GM12864 (cell line): ENCODE measurements around the gene IL15.
"Not testable (repeated sequence)": the region's sequence is repeated elsewhere in the genome, so short reads cannot be mapped to it uniquely, and the experiment has no call there.

ENCODE experiments used
- DNase-seq: peaks from one replicate; pipeline ENCODE4 v3.0.0-alpha.2; 2011; ENCODE audit warnings: low read depth
- H3K4me3 ChIP-seq: 2 replicates; pipeline ENCODE4 v1.5.1; 2011; ENCODE audit warnings: mild to moderate bottlenecking, low read depth, low read length, control low read depth
- CTCF ChIP-seq: IDR thresholded peaks from 2 replicates; pipeline ENCODE4 v1.5.1; 2011; ENCODE audit warnings: low read depth, mild to moderate bottlenecking, moderate library complexity, low read length, control low read depth, inconsistent platforms; ENCODE audit errors: missing control alignments

Gene IL15

DNA sequence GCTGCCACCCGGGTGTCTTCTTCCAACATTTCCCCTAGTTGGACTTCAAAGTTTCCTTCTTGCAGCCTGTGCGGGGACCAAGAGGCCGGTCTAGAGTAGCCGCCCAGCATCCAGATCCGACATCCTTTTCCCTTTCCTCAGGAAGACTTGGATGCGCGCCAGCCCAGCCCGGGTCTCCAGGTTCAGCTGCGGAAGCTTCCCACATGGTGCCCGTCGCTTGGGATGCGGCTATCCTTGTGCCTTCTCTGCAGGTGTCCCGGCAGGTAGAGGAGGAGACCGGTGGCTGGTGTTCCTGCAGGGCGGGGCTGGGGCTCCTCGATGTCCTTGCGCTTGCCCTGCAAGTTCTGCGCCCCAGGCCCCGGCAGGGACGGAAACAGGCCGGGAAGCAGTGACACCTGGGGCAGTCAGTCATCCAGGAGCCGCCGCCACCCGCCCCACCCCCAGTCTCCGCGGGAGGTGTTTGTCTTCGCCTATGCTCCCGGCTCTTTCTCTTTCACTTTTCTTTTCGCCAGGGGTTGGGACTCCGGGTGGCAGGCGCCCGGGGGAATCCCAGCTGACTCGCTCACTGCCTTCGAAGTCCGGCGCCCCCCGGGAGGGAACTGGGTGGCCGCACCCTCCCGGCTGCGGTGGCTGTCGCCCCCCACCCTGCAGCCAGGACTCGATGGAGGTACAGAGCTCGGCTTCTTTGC, at the start of gene IL15:
Gene IL15, plus strand, starts transcription at position 502 of the 689 bp plus-strand sequence. CDS start 82,882 bp downstream, outside the sequence.
- no peak for DNase-seq
- H3K4me3 ChIP-seq, result peak within 1 kb of the TSS; percentile 98
- no peak for TF ChIP-seq CTCF

DNA sequence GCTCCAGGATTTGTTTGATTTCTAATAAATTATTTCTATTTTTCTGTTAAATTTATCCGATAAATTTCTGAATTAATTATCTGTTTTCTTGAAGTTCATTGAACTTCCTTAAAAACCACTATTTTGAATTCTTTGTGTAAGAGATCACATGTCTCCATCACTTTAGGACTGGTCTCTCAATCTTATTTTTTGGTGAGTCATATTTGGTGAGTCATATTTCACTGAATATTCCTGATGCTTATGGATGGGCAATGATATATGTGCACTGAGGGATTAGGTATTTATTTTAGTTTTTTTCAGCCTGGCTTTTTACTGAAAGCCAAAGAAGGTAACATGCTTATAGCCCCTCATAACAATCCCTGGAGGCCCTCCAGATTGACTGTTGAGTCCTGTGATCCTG, 48.5 kb upstream of the IL15 start:
- TF ChIP-seq CTCF, result no peak
- DNase-seq, result no peak
- no peak overlapping the region for H3K4me3 ChIP-seq

DNA sequence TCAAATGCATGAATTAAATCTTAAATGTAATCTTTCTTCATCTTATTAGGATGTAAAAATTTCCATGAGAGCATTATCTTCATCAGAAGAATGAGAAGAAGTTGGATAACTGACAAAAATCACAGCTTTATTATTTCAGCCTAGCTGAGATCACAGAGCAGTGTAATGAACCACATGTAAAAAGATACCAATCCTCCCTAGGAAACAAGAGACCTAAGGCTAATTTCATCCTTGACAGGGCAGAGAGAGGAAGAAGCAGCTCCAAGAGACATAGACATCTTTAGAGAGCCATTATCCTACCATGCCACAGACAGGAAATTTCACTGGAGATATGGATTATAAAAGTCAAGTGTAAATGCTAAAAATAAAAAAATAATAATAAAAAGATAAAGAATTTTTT, 40.9 kb upstream of the IL15 start:
- DNase-seq, result no peak
- no peak for TF ChIP-seq CTCF
- H3K4me3 ChIP-seq, result no peak overlapping the region

DNA sequence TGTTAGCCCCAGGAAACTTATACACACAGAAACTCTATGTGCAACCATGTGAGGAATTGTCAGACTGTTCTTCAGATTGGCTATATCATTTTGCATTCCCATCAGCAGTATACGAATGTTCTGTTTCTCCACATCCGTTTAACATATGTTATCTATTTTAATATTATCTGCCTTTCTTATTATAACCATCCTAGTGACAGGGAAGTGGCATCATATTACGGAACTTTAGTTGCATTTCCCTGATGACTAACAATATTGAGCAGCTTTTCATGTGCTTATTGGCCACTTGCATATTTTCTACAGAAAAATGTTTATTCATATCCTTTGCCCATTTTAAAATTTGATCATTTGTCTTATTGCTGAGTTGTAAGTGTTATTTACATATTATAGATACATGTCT, 36.5 kb upstream of the IL15 start:
- H3K4me3 ChIP-seq, result no peak overlapping the region
- TF ChIP-seq CTCF, result no peak
- DNase-seq, result no peak

GRCh38 chr4:141604683-141605082, 31.7 kb upstream of the IL15 start:
- DNase-seq, H3K4me3 ChIP-seq: not testable (repeated sequence)

GRCh38 chr4:141605425-141605856, 30.9 kb upstream of the IL15 start:
- TF ChIP-seq CTCF, result no peak
- no peak overlapping the region for H3K4me3 ChIP-seq
- DNase-seq, result no peak

DNA sequence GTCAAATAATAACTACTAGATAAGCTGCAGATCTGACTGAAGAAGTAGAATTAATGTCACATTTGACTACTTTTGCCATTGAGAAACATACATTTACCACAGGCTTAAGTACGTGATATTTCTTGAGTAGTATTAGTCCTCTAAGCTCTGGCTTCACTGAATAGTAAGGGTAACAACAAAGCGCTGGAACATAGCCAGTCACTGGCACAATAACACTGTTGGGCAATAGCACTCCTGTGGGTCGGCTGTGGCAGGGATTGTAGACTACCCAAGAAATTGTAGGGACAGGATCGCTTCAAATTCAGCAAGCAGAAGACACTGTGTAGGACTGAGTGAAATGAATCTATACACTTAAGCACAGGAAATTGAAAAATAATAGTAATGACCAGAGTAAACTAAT, 27.1 kb upstream of the IL15 start:
- no peak overlapping the region for H3K4me3 ChIP-seq
- TF ChIP-seq CTCF, result no peak
- DNase-seq, result no peak
